HG03571 (cell line): ENCODE measurements around the gene FASN.
A peak's percentile ranks its signal among the peaks of the same experiment; 100 is the strongest.
"Not testable (repeated sequence)": the region's sequence is repeated elsewhere in the genome, so short reads cannot be mapped to it uniquely, and the experiment has no call there.

Experiments
- ATAC-seq: cut with Tn5 transposase; IDR thresholded peaks from one replicate; pipeline ENCODE4 v1.9.1; 2021; ENCODE audit not compliant: unreplicated experiment

Gene FASN

GRCh38 chr17:82047914-82048570 lies 50.0 kb downstream of the FASN start:
- ATAC-seq: no peak

GRCh38 chr17:82047379-82047778 lies 50.7 kb downstream of the FASN start:
- no peak for ATAC-seq

- ATAC-seq: no peak
Observed at GRCh38 chr17:82046903-82047302, 51.1 kb downstream of the FASN start.

- ATAC-seq: no peak
Observed at GRCh38 chr17:82045936-82046484, 52.0 kb downstream of the FASN start.

- ATAC-seq: no peak
Observed at GRCh38 chr17:82043507-82043906, 54.5 kb downstream of the FASN start.

- no peak for ATAC-seq
Observed at GRCh38 chr17:82042649-82043048, 55.4 kb downstream of the FASN start.

GRCh38 chr17:82041144-82041814 lies 56.8 kb downstream of the FASN start:
- no peak for ATAC-seq

- no peak for ATAC-seq
Observed at GRCh38 chr17:82039695-82040299, 58.2 kb downstream of the FASN start.

- ATAC-seq: not testable (repeated sequence)
Observed at GRCh38 chr17:82038796-82039409, 59.1 kb downstream of the FASN start.

- ATAC-seq: no peak
Observed at GRCh38 chr17:82037889-82038195, 60.2 kb downstream of the FASN start.

- ATAC-seq: peak; percentile 85
Observed at GRCh38 chr17:82037092-82037888, 60.7 kb downstream of the FASN start, which contains the start of gene DCXR. Gene DCXR, minus strand, starts transcription at chr17:82037697. Its CDS starts 15 bp downstream, at chr17:82037682.

GRCh38 chr17:82036634-82037091 lies 61.4 kb downstream of the FASN start:
- ATAC-seq: no peak

GRCh38 chr17:82035956-82036633 lies 61.9 kb downstream of the FASN start:
- ATAC-seq: no peak

GRCh38 chr17:82035488-82035887 lies 62.5 kb downstream of the FASN start:
- no peak for ATAC-seq

GRCh38 chr17:82034371-82035011 lies 63.5 kb downstream of the FASN start:
- no peak for ATAC-seq

GRCh38 chr17:82033359-82034085 lies 64.5 kb downstream of the FASN start:
- no peak for ATAC-seq

GRCh38 chr17:82031885-82032627 lies 66.0 kb downstream of the FASN start:
- ATAC-seq: no peak

GRCh38 chr17:82031303-82031884 lies 66.6 kb downstream of the FASN start, which contains the start of gene RAC3:
Gene RAC3, plus strand, starts transcription at chr17:82031678. Its CDS starts 84 bp downstream, at chr17:82031762.
- no peak for ATAC-seq
